ENCODE data around the gene CES2.

Gene CES2

GRCh38 chr16:66959704-66960161 is 24.4 kb downstream of the CES2 start:
- no peak for ATAC-seq
- no peak for TF ChIP-seq RARB (CRISPR knock-in tag; IDR thresholded peaks at IDR 0.05)
- TF ChIP-seq ISL1 (CRISPR knock-in tag; IDR thresholded peaks at IDR 0.05): no peak
- TF ChIP-seq ZNF565 (CRISPR knock-in tag; conservative IDR thresholded peaks at IDR 0.05; ENCODE audit: low read depth): no peak
- TF ChIP-seq CSDC2 (CRISPR knock-in tag; IDR thresholded peaks at IDR 0.05): no peak
- no peak for TF ChIP-seq ESRRG (CRISPR knock-in tag; IDR thresholded peaks at IDR 0.05)
- TF ChIP-seq PATZ1 (CRISPR knock-in tag; IDR thresholded peaks at IDR 0.05; ENCODE audit: borderline replicate concordance): no peak
- TF ChIP-seq PPARA (CRISPR knock-in tag; IDR thresholded peaks at IDR 0.05; ENCODE audit: borderline replicate concordance): no peak
- TF ChIP-seq ZFP30 (CRISPR knock-in tag; IDR thresholded peaks at IDR 0.05): no peak
- TF ChIP-seq, protein P1, sequence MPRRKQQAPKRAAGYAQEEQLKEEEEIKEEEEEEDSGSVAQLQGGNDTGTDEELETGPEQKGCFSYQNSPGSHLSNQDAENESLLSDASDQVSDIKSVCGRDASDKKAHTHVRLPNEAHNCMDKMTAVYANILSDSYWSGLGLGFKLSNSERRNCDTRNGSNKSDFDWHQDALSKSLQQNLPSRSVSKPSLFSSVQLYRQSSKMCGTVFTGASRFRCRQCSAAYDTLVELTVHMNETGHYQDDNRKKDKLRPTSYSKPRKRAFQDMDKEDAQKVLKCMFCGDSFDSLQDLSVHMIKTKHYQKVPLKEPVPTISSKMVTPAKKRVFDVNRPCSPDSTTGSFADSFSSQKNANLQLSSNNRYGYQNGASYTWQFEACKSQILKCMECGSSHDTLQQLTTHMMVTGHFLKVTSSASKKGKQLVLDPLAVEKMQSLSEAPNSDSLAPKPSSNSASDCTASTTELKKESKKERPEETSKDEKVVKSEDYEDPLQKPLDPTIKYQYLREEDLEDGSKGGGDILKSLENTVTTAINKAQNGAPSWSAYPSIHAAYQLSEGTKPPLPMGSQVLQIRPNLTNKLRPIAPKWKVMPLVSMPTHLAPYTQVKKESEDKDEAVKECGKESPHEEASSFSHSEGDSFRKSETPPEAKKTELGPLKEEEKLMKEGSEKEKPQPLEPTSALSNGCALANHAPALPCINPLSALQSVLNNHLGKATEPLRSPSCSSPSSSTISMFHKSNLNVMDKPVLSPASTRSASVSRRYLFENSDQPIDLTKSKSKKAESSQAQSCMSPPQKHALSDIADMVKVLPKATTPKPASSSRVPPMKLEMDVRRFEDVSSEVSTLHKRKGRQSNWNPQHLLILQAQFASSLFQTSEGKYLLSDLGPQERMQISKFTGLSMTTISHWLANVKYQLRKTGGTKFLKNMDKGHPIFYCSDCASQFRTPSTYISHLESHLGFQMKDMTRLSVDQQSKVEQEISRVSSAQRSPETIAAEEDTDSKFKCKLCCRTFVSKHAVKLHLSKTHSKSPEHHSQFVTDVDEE (CRISPR knock-in tag; IDR thresholded peaks at IDR 0.05): no peak
- TF ChIP-seq ARNTL (CRISPR knock-in tag; IDR thresholded peaks at IDR 0.05; ENCODE audit: borderline replicate concordance, low read depth): no peak
- TF ChIP-seq ZFP3 (CRISPR knock-in tag; IDR thresholded peaks at IDR 0.05): no peak
- TF ChIP-seq CREB5 (CRISPR knock-in tag; IDR thresholded peaks at IDR 0.05; ENCODE audit: low read depth): no peak
- TF ChIP-seq BACH2 (CRISPR knock-in tag; IDR thresholded peaks at IDR 0.05; ENCODE audit: borderline replicate concordance): no peak
- no peak for TF ChIP-seq TOX (CRISPR knock-in tag; IDR thresholded peaks at IDR 0.05; ENCODE audit: borderline replicate concordance)
- TF ChIP-seq CSRNP3 (CRISPR knock-in tag; IDR thresholded peaks at IDR 0.05): no peak
- no peak for TF ChIP-seq ZNF8 (CRISPR knock-in tag; IDR thresholded peaks at IDR 0.05)

GRCh38 chr16:66960270-66960669 is 25.0 kb downstream of the CES2 start:
- no peak for ATAC-seq
- no peak for TF ChIP-seq PPARA (CRISPR knock-in tag; IDR thresholded peaks at IDR 0.05; ENCODE audit: borderline replicate concordance)
- no peak for TF ChIP-seq CSDC2 (CRISPR knock-in tag; IDR thresholded peaks at IDR 0.05)
- TF ChIP-seq ZNF8 (CRISPR knock-in tag; IDR thresholded peaks at IDR 0.05): no peak
- no peak for TF ChIP-seq BACH2 (CRISPR knock-in tag; IDR thresholded peaks at IDR 0.05; ENCODE audit: borderline replicate concordance)
- no peak for TF ChIP-seq ESRRG (CRISPR knock-in tag; IDR thresholded peaks at IDR 0.05)
- no peak for TF ChIP-seq TOX (CRISPR knock-in tag; IDR thresholded peaks at IDR 0.05; ENCODE audit: borderline replicate concordance)
- TF ChIP-seq ZNF70 (CRISPR knock-in tag; IDR thresholded peaks at IDR 0.05): no peak
- TF ChIP-seq OSR1 (CRISPR knock-in tag; IDR thresholded peaks at IDR 0.05): no peak
- TF ChIP-seq SNAI2 (CRISPR knock-in tag; IDR thresholded peaks at IDR 0.05): no peak
- TF ChIP-seq PATZ1 (CRISPR knock-in tag; IDR thresholded peaks at IDR 0.05; ENCODE audit: borderline replicate concordance): no peak
- TF ChIP-seq, protein P2, sequence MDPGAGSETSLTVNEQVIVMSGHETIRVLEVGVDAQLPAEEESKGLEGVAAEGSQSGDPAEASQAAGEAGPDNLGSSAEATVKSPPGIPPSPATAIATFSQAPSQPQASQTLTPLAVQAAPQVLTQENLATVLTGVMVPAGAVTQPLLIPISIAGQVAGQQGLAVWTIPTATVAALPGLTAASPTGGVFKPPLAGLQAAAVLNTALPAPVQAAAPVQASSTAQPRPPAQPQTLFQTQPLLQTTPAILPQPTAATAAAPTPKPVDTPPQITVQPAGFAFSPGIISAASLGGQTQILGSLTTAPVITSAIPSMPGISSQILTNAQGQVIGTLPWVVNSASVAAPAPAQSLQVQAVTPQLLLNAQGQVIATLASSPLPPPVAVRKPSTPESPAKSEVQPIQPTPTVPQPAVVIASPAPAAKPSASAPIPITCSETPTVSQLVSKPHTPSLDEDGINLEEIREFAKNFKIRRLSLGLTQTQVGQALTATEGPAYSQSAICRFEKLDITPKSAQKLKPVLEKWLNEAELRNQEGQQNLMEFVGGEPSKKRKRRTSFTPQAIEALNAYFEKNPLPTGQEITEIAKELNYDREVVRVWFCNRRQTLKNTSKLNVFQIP (CRISPR knock-in tag; IDR thresholded peaks at IDR 0.05; ENCODE audit: borderline replicate concordance, low read depth): no peak
- TF ChIP-seq CREB5 (CRISPR knock-in tag; IDR thresholded peaks at IDR 0.05; ENCODE audit: low read depth): no peak
- no peak for TF ChIP-seq ARNTL (CRISPR knock-in tag; IDR thresholded peaks at IDR 0.05; ENCODE audit: borderline replicate concordance, low read depth)

Measured in SK-N-SH treated with all-trans-retinoic acid at 6 μM for 48 hours (cell line).